ENCODE data around the gene SLC16A9. TPM values are rescaled to one million over a fixed set of nuclear protein-coding genes. Genes with fewer than 3 reads are reported as not detected.
"Not testable (repeated sequence)": the region's sequence is repeated elsewhere in the genome, so short reads cannot be mapped to it uniquely, and the experiment has no call there.

Gene SLC16A9
- total RNA-seq, 1 donor from 2014 or later, result 23.1 TPM

- TF ChIP-seq CTCF (conservative IDR thresholded peaks at IDR 0.05), result no peak
- no peaks in the 10 kb centered on the region for H3K9me3 Mint-ChIP-seq
- no peaks in the 10 kb centered on the region for H3K4me1 Mint-ChIP-seq
- H3K27me3 Mint-ChIP-seq (ENCODE audit: low read depth), result peaks cover 6% of the 10 kb centered on the region
- H3K36me3 Mint-ChIP-seq (ENCODE audit: low read depth), result no peaks in the 10 kb centered on the region
- no peak overlapping the region for H3K27ac Mint-ChIP-seq (ENCODE audit: unreplicated experiment)
- no peak for DNase-seq (ENCODE audit: low read depth, low spot score)
- no peak overlapping the region for H3K4me3 Mint-ChIP-seq
These were observed 40.7 kb upstream of the SLC16A9 start for GRCh38 chr10:59750155-59750945.

- Mint-ChIP-seq H3K36me3 (ENCODE audit: low read depth) (no peaks in the 10 kb centered on the region), H3K4me3 (no peak overlapping the region), H3K4me1 (no peaks in the 10 kb centered on the region), H3K27me3 (ENCODE audit: low read depth) (peaks cover 6% of the 10 kb centered on the region), H3K9me3 (no peaks in the 10 kb centered on the region), H3K27ac (ENCODE audit: unreplicated experiment) (no peak overlapping the region)
- TF ChIP-seq CTCF (conservative IDR thresholded peaks at IDR 0.05), result no peak
- DNase-seq (ENCODE audit: low read depth, low spot score), result no peak
These were observed 39.2 kb upstream of the SLC16A9 start for GRCh38 chr10:59748834-59749233.

GRCh38 chr10:59745163-59745650 is 35.6 kb upstream of the SLC16A9 start:
- Mint-ChIP-seq H3K27ac (ENCODE audit: unreplicated experiment) (no peak overlapping the region), H3K9me3 (no peaks in the 10 kb centered on the region), H3K4me3 (no peak overlapping the region), H3K27me3 (ENCODE audit: low read depth) (no peaks in the 10 kb centered on the region), H3K4me1 (no peaks in the 10 kb centered on the region), H3K36me3 (ENCODE audit: low read depth) (no peaks in the 10 kb centered on the region)
- TF ChIP-seq CTCF (conservative IDR thresholded peaks at IDR 0.05), result no peak
- DNase-seq (ENCODE audit: low read depth, low spot score), result no peak

GRCh38 chr10:59744762-59745161 is 35.1 kb upstream of the SLC16A9 start:
- DNase-seq (ENCODE audit: low read depth, low spot score); H3K36me3 Mint-ChIP-seq (ENCODE audit: low read depth); H3K27ac Mint-ChIP-seq (ENCODE audit: unreplicated experiment); H3K4me1 Mint-ChIP-seq; H3K27me3 Mint-ChIP-seq (ENCODE audit: low read depth); H3K4me3 Mint-ChIP-seq; H3K9me3 Mint-ChIP-seq: not testable (repeated sequence)

- not testable (repeated sequence) for H3K36me3 Mint-ChIP-seq (ENCODE audit: low read depth); H3K9me3 Mint-ChIP-seq; H3K27ac Mint-ChIP-seq (ENCODE audit: unreplicated experiment); H3K4me3 Mint-ChIP-seq; H3K27me3 Mint-ChIP-seq (ENCODE audit: low read depth); H3K4me1 Mint-ChIP-seq; DNase-seq (ENCODE audit: low read depth, low spot score)
These were observed 34.5 kb upstream of the SLC16A9 start for GRCh38 chr10:59744156-59744555.

- no peaks in the 10 kb centered on the region for H3K4me1 Mint-ChIP-seq
- peaks cover 2% of the 10 kb centered on the region for H3K27me3 Mint-ChIP-seq (ENCODE audit: low read depth)
- TF ChIP-seq CTCF (conservative IDR thresholded peaks at IDR 0.05), result no peak
- no peaks in the 10 kb centered on the region for H3K9me3 Mint-ChIP-seq
- DNase-seq (ENCODE audit: low read depth, low spot score), result no peak
- no peak overlapping the region for H3K27ac Mint-ChIP-seq (ENCODE audit: unreplicated experiment)
- H3K4me3 Mint-ChIP-seq, result no peak overlapping the region
- no peaks in the 10 kb centered on the region for H3K36me3 Mint-ChIP-seq (ENCODE audit: low read depth)
These were observed 31.9 kb upstream of the SLC16A9 start for GRCh38 chr10:59741583-59741982.

All from neural crest cell (in vitro differentiated cells).